ENCODE results near the gene FARSA.
A peak's percentile ranks its signal among the peaks of the same experiment; 100 is the strongest.
"Not testable (repeated sequence)": the region's sequence is repeated elsewhere in the genome, so short reads cannot be mapped to it uniquely, and the experiment has no call there.

Gene FARSA

GRCh38 chr19:12893582-12893981 is 39.9 kb downstream of the FARSA start:
- no peaks in the 10 kb centered on the region for H3K27me3 Mint-ChIP-seq
- H3K36me3 Mint-ChIP-seq = peaks cover 4% of the 10 kb centered on the region
- peaks cover 23% of the 10 kb centered on the region for H3K4me1 Mint-ChIP-seq (ENCODE audit: low read depth)
- no peaks in the 10 kb centered on the region for H3K9me3 Mint-ChIP-seq (ENCODE audit: low read depth)
- H3K27ac Mint-ChIP-seq = no peak overlapping the region
- peak overlapping the region; percentile 36 for H3K4me3 Mint-ChIP-seq

GRCh38 chr19:12891553-12892021 is 41.9 kb downstream of the FARSA start:
- Mint-ChIP-seq H3K27me3 (no peaks in the 10 kb centered on the region), H3K27ac (peak overlapping the region; percentile 95), H3K4me1 (ENCODE audit: low read depth) (peaks cover 23% of the 10 kb centered on the region), H3K9me3 (ENCODE audit: low read depth) (no peaks in the 10 kb centered on the region), H3K36me3 (peaks cover 3% of the 10 kb centered on the region), H3K4me3 (peak overlapping the region; percentile 99)

- H3K27me3 Mint-ChIP-seq = no peaks in the 10 kb centered on the region
- H3K27ac Mint-ChIP-seq = peak within 1 kb of the TSS; percentile 95
- H3K36me3 Mint-ChIP-seq = peaks cover 3% of the 10 kb centered on the region
- H3K9me3 Mint-ChIP-seq (ENCODE audit: low read depth) = no peaks in the 10 kb centered on the region
- H3K4me3 Mint-ChIP-seq = peak within 1 kb of the TSS; percentile 99
- peaks cover 23% of the 10 kb centered on the region for H3K4me1 Mint-ChIP-seq (ENCODE audit: low read depth)
Observed at GRCh38 chr19:12890787-12891552, 42.5 kb downstream of the FARSA start, which contains the start of gene GCDH. TSS of gene GCDH (plus strand) at chr19:12891160. CDS start at chr19:12891305, 145 bp downstream.

GRCh38 chr19:12890299-12890786 is 43.2 kb downstream of the FARSA start:
- Mint-ChIP-seq H3K4me1 (ENCODE audit: low read depth) (peaks cover 23% of the 10 kb centered on the region), H3K27ac (peak overlapping the region; percentile 95), H3K4me3 (peak overlapping the region; percentile 99)
- H3K36me3 Mint-ChIP-seq; H3K9me3 Mint-ChIP-seq (ENCODE audit: low read depth); H3K27me3 Mint-ChIP-seq: not testable (repeated sequence)

- Mint-ChIP-seq H3K4me3 (no peak overlapping the region), H3K4me1 (ENCODE audit: low read depth) (peaks cover 22% of the 10 kb centered on the region), H3K9me3 (ENCODE audit: low read depth) (no peaks in the 10 kb centered on the region), H3K36me3 (peaks cover 3% of the 10 kb centered on the region), H3K27ac (no peak overlapping the region), H3K27me3 (no peaks in the 10 kb centered on the region)
Observed at GRCh38 chr19:12888006-12888603, 45.4 kb downstream of the FARSA start.

GRCh38 chr19:12886969-12887747 is 46.4 kb downstream of the FARSA start, which contains the start of gene KLF1:
TSS of gene KLF1 (minus strand) at chr19:12887201. CDS start at chr19:12887140, 61 bp downstream.
- H3K36me3 Mint-ChIP-seq = peaks cover 3% of the 10 kb centered on the region
- peaks cover 22% of the 10 kb centered on the region for H3K4me1 Mint-ChIP-seq (ENCODE audit: low read depth)

GRCh38 chr19:12886651-12886968 is 46.9 kb downstream of the FARSA start:
- peaks cover 17% of the 10 kb centered on the region for H3K4me1 Mint-ChIP-seq (ENCODE audit: low read depth)
- H3K27me3 Mint-ChIP-seq = no peaks in the 10 kb centered on the region
- peak overlapping the region; percentile 54 for H3K27ac Mint-ChIP-seq
- H3K4me3 Mint-ChIP-seq = peak overlapping the region; percentile 77
- H3K36me3 Mint-ChIP-seq = peaks cover 3% of the 10 kb centered on the region
- H3K9me3 Mint-ChIP-seq (ENCODE audit: low read depth) = no peaks in the 10 kb centered on the region

More at GRCh38 chr19:12886969-12887747, 46.4 kb downstream of the FARSA start, which contains the start of gene KLF1:
- Mint-ChIP-seq H3K27ac (peak within 1 kb of the TSS; percentile 54), H3K27me3 (no peaks in the 10 kb centered on the region), H3K4me3 (peak within 1 kb of the TSS; percentile 77), H3K9me3 (ENCODE audit: low read depth) (no peaks in the 10 kb centered on the region)

GRCh38 chr19:12885749-12886650 is 47.5 kb downstream of the FARSA start:
- H3K4me3 Mint-ChIP-seq = peak overlapping the region; percentile 77
- peaks cover 14% of the 10 kb centered on the region for H3K4me1 Mint-ChIP-seq (ENCODE audit: low read depth)
- H3K36me3 Mint-ChIP-seq = peaks cover under 1% of the 10 kb centered on the region
- H3K9me3 Mint-ChIP-seq (ENCODE audit: low read depth) = no peaks in the 10 kb centered on the region
- H3K27ac Mint-ChIP-seq = peak overlapping the region; percentile 54
- H3K27me3 Mint-ChIP-seq = no peaks in the 10 kb centered on the region

- Mint-ChIP-seq H3K27me3 (no peaks in the 10 kb centered on the region), H3K4me3 (peak overlapping the region; percentile 87), H3K27ac (peak overlapping the region; percentile 85), H3K9me3 (ENCODE audit: low read depth) (no peaks in the 10 kb centered on the region), H3K4me1 (ENCODE audit: low read depth) (peaks cover 15% of the 10 kb centered on the region), H3K36me3 (no peaks in the 10 kb centered on the region)
Observed at GRCh38 chr19:12884926-12885748, 48.4 kb downstream of the FARSA start.

- Mint-ChIP-seq H3K36me3 (no peaks in the 10 kb centered on the region), H3K27ac (peak overlapping the region; percentile 85)
Observed at GRCh38 chr19:12884627-12884925, 48.9 kb downstream of the FARSA start.

GRCh38 chr19:12884202-12884601 is 49.3 kb downstream of the FARSA start:
- Mint-ChIP-seq H3K36me3 (no peaks in the 10 kb centered on the region), H3K27me3 (no peaks in the 10 kb centered on the region), H3K4me1 (ENCODE audit: low read depth) (peaks cover 18% of the 10 kb centered on the region), H3K4me3 (peak overlapping the region; percentile 22), H3K9me3 (ENCODE audit: low read depth) (no peaks in the 10 kb centered on the region), H3K27ac (no peak overlapping the region)

More at GRCh38 chr19:12884627-12884925, 48.9 kb downstream of the FARSA start:
- Mint-ChIP-seq H3K4me1 (ENCODE audit: low read depth) (peaks cover 18% of the 10 kb centered on the region), H3K4me3 (peak overlapping the region; percentile 87), H3K27me3 (no peaks in the 10 kb centered on the region), H3K9me3 (ENCODE audit: low read depth) (no peaks in the 10 kb centered on the region)

- Mint-ChIP-seq H3K9me3 (ENCODE audit: low read depth) (no peaks in the 10 kb centered on the region), H3K27me3 (no peaks in the 10 kb centered on the region), H3K4me1 (ENCODE audit: low read depth) (peaks cover 16% of the 10 kb centered on the region), H3K27ac (no peak overlapping the region), H3K36me3 (no peaks in the 10 kb centered on the region), H3K4me3 (peak overlapping the region; percentile 89)
Observed at GRCh38 chr19:12882589-12882988, 50.9 kb downstream of the FARSA start.

GRCh38 chr19:12881172-12881808 is 52.2 kb downstream of the FARSA start, which contains the start of gene DNASE2:
TSS of gene DNASE2 (minus strand) at chr19:12881449. CDS start at chr19:12881375, 74 bp downstream.
- H3K27ac Mint-ChIP-seq = peak within 1 kb of the TSS; percentile 58
- peaks cover 16% of the 10 kb centered on the region for H3K4me1 Mint-ChIP-seq (ENCODE audit: low read depth)
- peak within 1 kb of the TSS; percentile 89 for H3K4me3 Mint-ChIP-seq
- no peaks in the 10 kb centered on the region for H3K27me3 Mint-ChIP-seq
- no peaks in the 10 kb centered on the region for H3K36me3 Mint-ChIP-seq
- H3K9me3 Mint-ChIP-seq (ENCODE audit: low read depth) = no peaks in the 10 kb centered on the region

All from activated naive CD8-positive, alpha-beta T cell (primary cell).